B cell (primary cell): ENCODE results near the gene XPNPEP1. TPM values are rescaled to one million over a fixed set of nuclear protein-coding genes. Genes with fewer than 3 reads are reported as not detected.

Source experiments
- ATAC-seq: fragments of 200-7000 bp; cut with Tn5 transposase; one replicate; pipeline ENCODE4 v1.10.0; 2021; ENCODE audit warnings: low read depth, mild to moderate bottlenecking, moderate number of reproducible peaks, moderate library complexity
- CTCF ChIA-PET: fragments of 350-600 bp; sonication (Branson Sonifier 250); formaldehyde crosslinking; loops from one replicate; lab custom pipeline; 2021; ENCODE audit warnings: antibody characterized with exemption, inconsistent platforms; lab: Charles Lee
- POLR2A ChIA-PET: fragments of 350-600 bp; sonication (Branson Sonifier 250); formaldehyde crosslinking; loops from one replicate; lab custom pipeline; 2021; ENCODE audit warnings: antibody characterized with exemption; lab: Charles Lee
- DNase-seq: peaks from one replicate; pipeline ENCODE4 v3.0.0; 2013
- H2AFZ ChIP-seq: 2 replicates; pipeline ENCODE4 v1.6.1; 2012; ENCODE audit warnings: mild to moderate bottlenecking, low read depth, low read length; ENCODE audit not compliant: insufficient read depth, poor library complexity, severe bottlenecking
- H3K27ac ChIP-seq, 2 donors: 1 replicate in 1 of 2; 2 replicates in 1 of 2; pipeline ENCODE4 v1.5.1; 2012 to 2013; ENCODE audit warnings: low read length in 2 of 2, mild to moderate bottlenecking in 2 of 2, moderate library complexity in 1 of 2
- H3K27me3 ChIP-seq, 4 experiments: fragments of 200-600 bp in 1 of 4; sonication (generic) in 1 of 4; replicated peaks in 1 of 4; 1 replicate in 2 of 4; 2 replicates in 2 of 4; pipeline versions ENCODE4 v1.6.1 to v1.7.0; 2013 to 2016; ENCODE audit warnings: low read length in 3 of 4, mild to moderate bottlenecking in 2 of 4, mixed read lengths in 1 of 4, moderate library complexity in 1 of 4; ENCODE audit not compliant: insufficient read depth in 4 of 4, control insufficient read depth in 3 of 4; ENCODE audit errors: control extremely low read depth in 1 of 4
- H3K36me3 ChIP-seq, 2 experiments: replicated peaks in 1 of 2; 1 replicate in 1 of 2; 2 replicates in 1 of 2; pipeline versions ENCODE4 v1.6.1 to v1.7.1; 2013; ENCODE audit warnings: low read length in 1 of 2; ENCODE audit not compliant: insufficient read depth in 2 of 2, control insufficient read depth in 1 of 2; ENCODE audit errors: control extremely low read depth in 1 of 2, extremely low read depth in 1 of 2
- H3K4me1 ChIP-seq, 2 donors: fragments of 200-600 bp in 1 of 2; sonication (generic) in 1 of 2; 1 replicate in 1 of 2; 2 replicates in 1 of 2; pipeline versions ENCODE4 v1.5.1 to v1.6.1; 2013 to 2017; ENCODE audit warnings: low read length in 2 of 2; ENCODE audit not compliant: control insufficient read depth in 2 of 2, insufficient read depth in 2 of 2
- H3K4me2 ChIP-seq: replicated peaks from 2 replicates; pipeline ENCODE3; 2012; ENCODE audit warnings: mild to moderate bottlenecking, low read depth, low read length; ENCODE audit not compliant: poor library complexity, severe bottlenecking
- H3K4me3 ChIP-seq, 5 experiments: fragments of 200-600 bp in 1 of 5; sonication (generic) in 1 of 5; 1 replicate in 3 of 5; 2 replicates in 2 of 5; pipeline versions ENCODE4 v1.5.1 to v1.7.0; 2011 to 2016; ENCODE audit warnings: low read length in 4 of 5, mild to moderate bottlenecking in 4 of 5, low read depth in 2 of 5, control low read depth in 1 of 5, moderate library complexity in 1 of 5; ENCODE audit not compliant: insufficient read depth in 1 of 5; ENCODE audit errors: control extremely low read depth in 1 of 5, extremely low read depth in 1 of 5
- H3K79me2 ChIP-seq: fragments of 200-600 bp; sonication (generic); one replicate; pipeline ENCODE4 v1.6.0; 2016; ENCODE audit warnings: low read length; ENCODE audit not compliant: control insufficient read depth, insufficient read depth
- H3K9ac ChIP-seq: fragments of 200-600 bp; sonication (generic); 2 replicates; pipeline ENCODE4 v1.6.1; 2017; ENCODE audit warnings: mild to moderate bottlenecking, low read length, moderate library complexity
- H3K9me3 ChIP-seq, 3 donors: one replicate each; pipeline versions ENCODE4 v1.6.1 to v1.7.1; 2013; ENCODE audit warnings: low read length in 2 of 3; ENCODE audit not compliant: control insufficient read depth in 2 of 3, insufficient read depth in 1 of 3; ENCODE audit errors: control extremely low read depth in 1 of 3
- H4K20me1 ChIP-seq: 2 replicates; pipeline ENCODE4 v1.6.0; 2012; ENCODE audit warnings: mild to moderate bottlenecking, low read length; ENCODE audit not compliant: insufficient read depth, control insufficient read depth, poor library complexity, severe bottlenecking
- H3K27ac Mint-ChIP-seq: one replicate; pipeline ENCODE4 v1.8.0; 2021; ENCODE audit warnings: mixed read lengths
- H3K27me3 Mint-ChIP-seq: one replicate; pipeline ENCODE4 v1.8.0; 2021; ENCODE audit warnings: mixed read lengths
- H3K4me1 Mint-ChIP-seq: one replicate; pipeline ENCODE4 v1.8.0; 2021; ENCODE audit warnings: mixed read lengths
- H3K4me3 Mint-ChIP-seq: one replicate; pipeline ENCODE4 v1.8.0; 2021; ENCODE audit warnings: mixed read lengths
- H3K9me3 Mint-ChIP-seq: one replicate; pipeline ENCODE4 v1.8.0; 2022; ENCODE audit warnings: mixed read lengths; ENCODE audit not compliant: insufficient read depth
- EZH2 ChIP-seq: IDR thresholded peaks from 2 replicates; pipeline ENCODE4 v1.6.1; 2012; ENCODE audit warnings: borderline replicate concordance, low read depth, mild to moderate bottlenecking, moderate library complexity, low read length; ENCODE audit not compliant: insufficient read depth, poor library complexity, severe bottlenecking
- WGBS: methylation state at CpG from one replicate; pipeline ENCODE4 v1.1.5; 2013; ENCODE audit warnings: missing lambda C conversion rate; ENCODE audit not compliant: insufficient coverage; 5-methylcytosine and 5-hydroxymethylcytosine counted together
- intact Hi-C: fragments of 100-400 bp; cut with micrococcal nuclease; formaldehyde crosslinking; loops from one replicate; pipeline ENCODE4 v1.10.0; 2022
- polyA plus RNA-seq: library from polyadenylated mRNA; depleted of rRNA; stranded (reverse); fragments of >200 nt; gene quantifications from 2 replicates; pipeline ENCODE4 v1.2.3, GENCODE V29; 2012
- total RNA-seq, 2 donors: library from RNA; stranded (reverse); fragments of 120-200 nt in 1 of 2; gene quantifications; 1 replicate in 1 of 2; 2 replicates in 1 of 2; pipeline versions ENCODE4 v1.2.3 to v1.2.4, GENCODE V29; 2013 to 2022
- TF ChIP-seq, protein P1 (sequence below): fragments of 200-600 bp; IDR thresholded peaks from one replicate; pipeline ENCODE4 v1.8.0; 2022; ENCODE audit warnings: antibody characterized with exemption, mild to moderate bottlenecking

Gene XPNPEP1
- total and polyA plus RNA-seq, 2 donors (not counting 1 experiment from before 2014, with no cell fraction given): 60.6 to 70.8 TPM

DNA sequence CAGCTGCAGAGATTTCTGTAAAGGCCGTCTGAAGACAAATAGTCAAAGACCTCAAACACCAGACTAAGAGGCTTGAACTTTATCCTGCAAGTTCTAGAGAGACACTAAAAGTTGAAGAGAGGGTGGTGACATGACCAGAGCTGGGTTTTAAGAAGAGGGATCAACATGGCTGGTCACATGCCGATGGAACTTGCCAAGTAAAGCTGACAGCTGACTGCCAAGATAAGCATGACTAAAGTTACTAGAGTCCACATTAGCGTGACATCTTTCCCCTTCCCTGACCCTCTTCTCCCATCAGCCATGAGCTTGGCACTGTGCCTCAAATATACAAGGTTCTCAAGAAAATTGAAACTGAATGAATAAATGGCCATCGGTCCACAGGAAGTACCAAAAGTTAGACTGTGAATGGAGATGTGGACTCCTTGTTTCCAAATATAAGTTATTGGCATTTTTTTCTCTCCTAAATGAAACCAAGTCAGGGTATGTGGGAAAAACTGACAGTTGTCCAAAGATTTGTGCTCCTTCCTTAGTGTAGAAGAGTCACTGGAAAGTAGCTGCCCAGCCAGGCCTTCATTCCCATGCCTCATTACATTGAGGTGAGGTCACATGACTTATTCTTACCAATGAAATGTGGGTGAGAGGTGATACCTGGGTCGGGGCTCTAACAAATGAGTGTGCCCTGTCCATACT lies 24.5 kb downstream of the XPNPEP1 start:
- H3K4me3 Mint-ChIP-seq: no peak overlapping the region
- TF ChIP-seq, protein P1, sequence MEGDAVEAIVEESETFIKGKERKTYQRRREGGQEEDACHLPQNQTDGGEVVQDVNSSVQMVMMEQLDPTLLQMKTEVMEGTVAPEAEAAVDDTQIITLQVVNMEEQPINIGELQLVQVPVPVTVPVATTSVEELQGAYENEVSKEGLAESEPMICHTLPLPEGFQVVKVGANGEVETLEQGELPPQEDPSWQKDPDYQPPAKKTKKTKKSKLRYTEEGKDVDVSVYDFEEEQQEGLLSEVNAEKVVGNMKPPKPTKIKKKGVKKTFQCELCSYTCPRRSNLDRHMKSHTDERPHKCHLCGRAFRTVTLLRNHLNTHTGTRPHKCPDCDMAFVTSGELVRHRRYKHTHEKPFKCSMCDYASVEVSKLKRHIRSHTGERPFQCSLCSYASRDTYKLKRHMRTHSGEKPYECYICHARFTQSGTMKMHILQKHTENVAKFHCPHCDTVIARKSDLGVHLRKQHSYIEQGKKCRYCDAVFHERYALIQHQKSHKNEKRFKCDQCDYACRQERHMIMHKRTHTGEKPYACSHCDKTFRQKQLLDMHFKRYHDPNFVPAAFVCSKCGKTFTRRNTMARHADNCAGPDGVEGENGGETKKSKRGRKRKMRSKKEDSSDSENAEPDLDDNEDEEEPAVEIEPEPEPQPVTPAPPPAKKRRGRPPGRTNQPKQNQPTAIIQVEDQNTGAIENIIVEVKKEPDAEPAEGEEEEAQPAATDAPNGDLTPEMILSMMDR: no peak
- no peak for TF ChIP-seq EZH2
- Histone ChIP-seq H3K9ac (no peak overlapping the region), H3K79me2 (peaks cover 42% of the 10 kb centered on the region), H3K27ac (no peak overlapping the region), H3K4me3 (no peak overlapping the region), H4K20me1 (peaks cover 19% of the 10 kb centered on the region), H3K27me3 (no peaks in the 10 kb centered on the region), H3K9me3 (no peaks in the 10 kb centered on the region), H2AFZ (no peak overlapping the region), H3K36me3 (peaks cover 1 to 19% of the 10 kb centered on the region in 2 experiments), H3K4me2 (no peak overlapping the region), H3K4me1 (peaks cover 4% of the 10 kb centered on the region in 2 donors)
- peaks cover 2% of the 10 kb centered on the region for H3K9me3 Mint-ChIP-seq
- ChIA-PET CTCF (interaction anchor here (1.1 to 3.4 kb wide), 2 partner anchors 9 to 15 kb away, joined by 3 to 21 read pairs; no protein-coding TSS in a partner anchor), POLR2A (no interaction called here)
- WGBS: 100% methylated on average over 2 of the region's 5 CpGs
- intact Hi-C loops: no loop called here
- DNase-seq (no peak), ATAC-seq (no peak)
- no peaks in the 10 kb centered on the region for H3K27me3 Mint-ChIP-seq
- no peak overlapping the region for H3K27ac Mint-ChIP-seq
- H3K4me1 Mint-ChIP-seq: peaks cover 28% of the 10 kb centered on the region

DNA sequence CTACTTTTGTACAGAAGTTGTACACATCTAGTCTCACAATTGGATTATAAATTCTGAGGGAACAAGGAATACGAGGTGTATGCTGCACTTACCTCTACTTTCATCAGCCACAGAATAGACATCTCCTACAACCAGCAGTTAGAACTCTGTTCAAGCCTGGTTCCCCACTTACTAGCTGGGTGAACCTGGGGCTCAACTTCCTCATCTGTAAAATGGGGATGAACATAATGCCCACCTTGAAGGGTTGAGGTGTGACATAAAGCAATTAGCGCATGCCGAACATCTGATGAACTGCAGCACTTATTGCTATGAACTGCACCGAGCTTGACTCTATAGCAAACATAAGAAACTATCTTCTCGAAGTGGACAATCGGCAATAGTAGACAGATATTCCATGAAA lies 25.3 kb downstream of the XPNPEP1 start:
- H3K4me1 ChIP-seq: no peaks in the 10 kb centered on the region
- no peak overlapping the region for H2AFZ ChIP-seq
- DNase-seq (no peak), ATAC-seq (no peak)
- peaks cover 2% of the 10 kb centered on the region for H3K9me3 Mint-ChIP-seq
- peaks cover 34% of the 10 kb centered on the region for H3K79me2 ChIP-seq
- POLR2A ChIA-PET: no interaction called here
- CTCF ChIA-PET: interaction anchor here (3.4 kb wide), 1 partner anchor 14 kb away, joined by 21 read pairs; no protein-coding TSS in a partner anchor
- peaks cover 15% of the 10 kb centered on the region for H4K20me1 ChIP-seq
- H3K27ac Mint-ChIP-seq: no peak overlapping the region
- H3K4me1 Mint-ChIP-seq: peaks cover 21% of the 10 kb centered on the region
- H3K9ac ChIP-seq: no peak overlapping the region
- intact Hi-C loops: no loop called here
- peaks cover 1 to 19% of the 10 kb centered on the region in 2 experiments for H3K36me3 ChIP-seq
- H3K9me3 ChIP-seq: no peaks in the 10 kb centered on the region
- no peak overlapping the region for H3K4me2 ChIP-seq
- no peaks in the 10 kb centered on the region for H3K27me3 ChIP-seq
- H3K4me3 Mint-ChIP-seq: no peak overlapping the region
- no peak overlapping the region for H3K4me3 ChIP-seq
- H3K27ac ChIP-seq: no peak overlapping the region
- WGBS: 100% methylated on average over 2 of the region's 6 CpGs
- H3K27me3 Mint-ChIP-seq: no peaks in the 10 kb centered on the region
- TF ChIP-seq, protein P1: no peak
- no peak for TF ChIP-seq EZH2
